Endothelial cell (in vitro differentiated cells): ENCODE measurements around the gene BRI3BP. TPM values are rescaled to one million over a fixed set of nuclear protein-coding genes. Genes with fewer than 3 reads are reported as not detected.
A peak's percentile ranks its signal among the peaks of the same experiment; 100 is the strongest.
"Not testable (repeated sequence)": the region's sequence is repeated elsewhere in the genome, so short reads cannot be mapped to it uniquely, and the experiment has no call there.

ENCODE experiments used
- DNase-seq: peaks from one replicate; pipeline ENCODE4 v3.0.0; 2021; ENCODE audit warnings: low spot score
- H3K27ac Mint-ChIP-seq: one replicate; pipeline ENCODE4 v1.8.0; 2021; ENCODE audit warnings: mixed read lengths, inconsistent platforms; ENCODE audit not compliant: unreplicated experiment
- H3K27me3 Mint-ChIP-seq: one replicate; pipeline ENCODE4 v1.8.0; 2021; ENCODE audit warnings: mild to moderate bottlenecking, moderate library complexity, mixed read lengths, inconsistent platforms; ENCODE audit not compliant: unreplicated experiment
- H3K36me3 Mint-ChIP-seq: one replicate; pipeline ENCODE4 v1.8.0; 2021; ENCODE audit warnings: mild to moderate bottlenecking, low read depth, mixed read lengths, inconsistent platforms; ENCODE audit not compliant: unreplicated experiment
- H3K4me1 Mint-ChIP-seq: one replicate; pipeline ENCODE4 v1.8.0; 2021; ENCODE audit warnings: mild to moderate bottlenecking, mixed read lengths, inconsistent platforms; ENCODE audit not compliant: unreplicated experiment
- H3K4me3 Mint-ChIP-seq: one replicate; pipeline ENCODE4 v1.8.0; 2021; ENCODE audit warnings: mild to moderate bottlenecking, mixed read lengths, inconsistent platforms; ENCODE audit not compliant: unreplicated experiment
- H3K9me3 Mint-ChIP-seq: one replicate; pipeline ENCODE4 v1.8.0; 2021; ENCODE audit warnings: mixed read lengths, inconsistent platforms; ENCODE audit not compliant: unreplicated experiment
- CTCF ChIP-seq: fragments of 200-600 bp; sonication (generic); IDR thresholded peaks from one replicate; pipeline ENCODE4 v1.5.0; 2021; ENCODE audit warnings: antibody characterized with exemption; ENCODE audit not compliant: unreplicated experiment
- total RNA-seq: library from RNA; stranded (reverse); fragmentation: NEBNext Ultra II Directional; extraction: Animal tissue kit (Norgen Biotek cat#: 25700); gene quantifications from one replicate; pipeline ENCODE4 v1.2.1, GENCODE V29; 2021; ENCODE audit not compliant: unreplicated experiment

Gene BRI3BP
- total RNA-seq, 1 donor from 2014 or later, result 1.4 TPM

GRCh38 chr12:125053821-125054220 is 60.4 kb downstream of the BRI3BP start:
- no peak for DNase-seq
- Mint-ChIP-seq H3K4me3 (no peak overlapping the region), H3K9me3 (no peaks in the 10 kb centered on the region), H3K4me1 (peaks cover 9% of the 10 kb centered on the region), H3K27me3 (peaks cover 11% of the 10 kb centered on the region), H3K27ac (no peak overlapping the region), H3K36me3 (no peaks in the 10 kb centered on the region)
- TF ChIP-seq CTCF, result no peak

DNA sequence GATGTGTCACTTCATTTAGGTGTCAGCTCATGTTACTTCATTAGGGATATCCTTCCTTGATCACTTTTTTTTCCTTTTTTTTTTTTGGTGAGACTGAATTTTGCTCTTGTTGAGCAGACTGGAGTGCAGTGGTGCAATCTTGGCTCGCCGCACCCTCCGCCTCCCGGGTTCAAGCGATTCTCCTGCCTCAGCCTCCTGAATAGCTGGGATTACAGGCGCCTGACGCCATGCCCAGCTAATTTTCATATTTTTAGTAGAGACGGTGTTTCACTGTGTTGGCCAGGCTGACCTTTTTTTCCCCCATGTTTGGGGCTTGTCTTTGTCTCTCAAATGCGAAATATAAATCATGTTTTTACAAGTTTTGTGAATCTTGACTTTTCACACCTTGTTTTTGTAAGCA is 62.1 kb downstream of the BRI3BP start:
- Mint-ChIP-seq H3K9me3 (no peaks in the 10 kb centered on the region), H3K36me3 (no peaks in the 10 kb centered on the region), H3K27me3 (peaks cover 8% of the 10 kb centered on the region), H3K4me3 (no peak overlapping the region), H3K27ac (peak overlapping the region; percentile 5), H3K4me1 (peaks cover 9% of the 10 kb centered on the region)
- TF ChIP-seq CTCF, result no peak
- DNase-seq, result no peak

DNA sequence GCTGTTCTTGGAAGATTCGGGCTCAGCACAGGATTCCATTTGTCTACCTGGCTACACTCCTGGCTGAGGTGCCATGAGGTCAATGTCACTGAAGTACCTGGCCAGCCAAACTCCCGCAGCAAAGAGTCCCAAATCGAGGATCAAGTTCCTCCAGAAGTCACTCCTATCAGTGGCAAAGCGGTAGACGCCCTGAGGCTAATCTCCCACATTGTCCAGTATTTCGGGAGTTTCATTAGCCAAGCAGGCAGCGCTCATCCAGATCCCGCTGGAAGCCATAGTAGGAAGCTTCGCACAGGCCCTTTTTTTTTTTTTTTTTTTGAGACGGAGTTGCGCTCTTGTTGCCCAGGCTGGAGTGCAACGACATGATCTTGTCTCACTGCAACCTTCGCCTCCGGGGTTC is 62.9 kb downstream of the BRI3BP start:
- no peak overlapping the region for H3K4me3 Mint-ChIP-seq

DNA sequence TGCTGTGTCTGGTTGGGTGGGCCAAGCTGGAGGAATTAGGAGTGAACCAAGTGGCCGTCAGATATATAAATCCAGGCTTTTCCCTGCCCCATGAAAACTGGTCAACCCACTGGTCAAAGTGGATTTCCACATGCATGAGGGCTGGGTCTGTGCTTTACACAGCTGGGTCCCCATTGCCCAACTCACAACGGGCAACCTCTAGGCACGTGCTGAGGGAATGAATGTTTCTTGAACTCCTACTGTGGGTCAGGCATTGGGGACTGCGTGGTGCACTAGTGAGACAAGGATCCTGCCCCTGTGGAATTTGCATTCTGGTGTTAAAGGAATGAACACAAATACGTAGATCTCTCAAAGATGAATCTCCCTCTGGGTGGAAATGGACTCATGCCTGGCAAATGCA is 64.3 kb downstream of the BRI3BP start:
- Mint-ChIP-seq H3K36me3 (no peaks in the 10 kb centered on the region), H3K4me1 (peaks cover 9% of the 10 kb centered on the region), H3K9me3 (no peaks in the 10 kb centered on the region), H3K4me3 (no peak overlapping the region), H3K27me3 (peaks cover 8% of the 10 kb centered on the region), H3K27ac (no peak overlapping the region)
- DNase-seq, result no peak
- no peak for TF ChIP-seq CTCF

More for the DNA sequence above, 62.9 kb downstream of the BRI3BP start:
- peak overlapping the region; percentile 64 for H3K27ac Mint-ChIP-seq
- peaks cover 9% of the 10 kb centered on the region for H3K4me1 Mint-ChIP-seq
- no peaks in the 10 kb centered on the region for H3K36me3 Mint-ChIP-seq
- no peak for TF ChIP-seq CTCF
- peaks cover 8% of the 10 kb centered on the region for H3K27me3 Mint-ChIP-seq
- no peak for DNase-seq
- H3K9me3 Mint-ChIP-seq, result no peaks in the 10 kb centered on the region

- Mint-ChIP-seq H3K27me3 (peaks cover 10% of the 10 kb centered on the region), H3K4me1 (peaks cover 7% of the 10 kb centered on the region), H3K27ac (no peak overlapping the region), H3K36me3 (no peaks in the 10 kb centered on the region), H3K9me3 (no peaks in the 10 kb centered on the region), H3K4me3 (no peak overlapping the region)
- DNase-seq, result no peak
- TF ChIP-seq CTCF, result no peak
These were observed 67.8 kb downstream of the BRI3BP start for GRCh38 chr12:125061229-125061628.

DNA sequence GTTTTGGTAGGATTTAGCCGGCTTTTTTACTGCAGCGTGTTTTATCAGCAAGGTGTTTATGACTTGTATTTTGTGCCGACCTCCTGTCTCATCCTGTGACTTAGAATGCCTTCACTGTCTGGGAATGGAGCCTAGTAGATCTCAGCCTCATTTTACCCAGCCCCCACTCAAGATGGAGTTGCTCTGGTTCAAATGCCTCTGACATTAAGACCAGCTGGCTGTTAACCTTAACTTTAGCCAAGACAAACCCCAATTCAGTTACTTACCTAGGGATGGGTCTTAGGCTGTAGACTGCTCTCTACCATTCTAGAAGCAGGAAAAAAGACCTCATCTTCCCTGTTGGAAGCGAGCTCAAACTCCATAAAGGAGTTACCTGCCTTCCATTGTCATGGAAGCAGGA is 70.1 kb downstream of the BRI3BP start:
- DNase-seq, H3K9me3 Mint-ChIP-seq, H3K27ac Mint-ChIP-seq, H3K27me3 Mint-ChIP-seq, H3K4me3 Mint-ChIP-seq, H3K36me3 Mint-ChIP-seq: not testable (repeated sequence)
- H3K4me1 Mint-ChIP-seq, result peaks cover 20% of the 10 kb centered on the region
